HepG2 (cell line): ENCODE results near the gene FAM25A. TPM values are rescaled to one million over a fixed set of nuclear protein-coding genes. Genes with fewer than 3 reads are reported as not detected.
"Not testable (repeated sequence)": the region's sequence is repeated elsewhere in the genome, so short reads cannot be mapped to it uniquely, and the experiment has no call there.

Source experiments
- ATAC-seq: fragments of 200-7000 bp; cut with Tn5 transposase; 3 replicates; pipeline ENCODE4 v1.9.1; 2020; ENCODE audit warnings: mild to moderate bottlenecking, moderate library complexity
- BruUV-seq: library from RNA; stranded (reverse); fragments of 400-500 nt; replicated peaks from 2 replicates; lab custom pipeline; 2021; lab: Mats Ljungman, UMichigan
- CTCF ChIA-PET: fragments of 300-600 bp; formaldehyde crosslinking; extraction: SDS; loops from one replicate; lab custom pipeline; 2021; ENCODE audit warnings: low total read pairs, inconsistent platforms, low intra/inter-chr PET ratio; lab: Yijun Ruan, JAX
- POLR2A ChIA-PET: fragments of 350-600 bp; sonication (Branson Sonifier 250); formaldehyde crosslinking; loops from one replicate; lab custom pipeline; 2020; ENCODE audit warnings: antibody characterized with exemption, inconsistent platforms; lab: Yijun Ruan, JAX
- DNase-seq: peaks from one replicate; pipeline ENCODE4 v3.0.0-alpha.2; 2015; ENCODE audit warnings: low spot score
- FAIRE-seq: peaks from 3 replicates; lab custom pipeline; 2011; peaks lifted over from hg19 to GRCh38; lab: Jason Lieb, UNC
- H2AFZ ChIP-seq: one replicate; pipeline ENCODE4 v1.6.1; 2011; ENCODE audit warnings: low read length, inconsistent platforms
- H3K27ac ChIP-seq: fragments of 300-600 bp; 3 replicates; pipeline ENCODE4 v1.8.0; 2011; ENCODE audit warnings: mixed run types, mild to moderate bottlenecking, mixed read lengths, low read length, inconsistent platforms; ENCODE audit not compliant: insufficient read depth; ENCODE audit errors: extremely low read length
- H3K27me3 ChIP-seq, 2 experiments: fragments of 200-600 bp in 1 of 2; 2 replicates in 1 of 2; 3 replicates in 1 of 2; pipeline versions ENCODE4 v1.6.0 to v1.8.0; 2011; ENCODE audit warnings: low read length in 2 of 2, mild to moderate bottlenecking in 2 of 2, moderate library complexity in 2 of 2, inconsistent platforms in 1 of 2; ENCODE audit not compliant: insufficient read depth in 2 of 2, control insufficient read depth in 1 of 2
- H3K36me3 ChIP-seq, 2 experiments: fragments of 200-600 bp in 1 of 2; replicated peaks in 1 of 2; 2 replicates in 1 of 2; 3 replicates in 1 of 2; pipeline versions ENCODE4 v1.5.1 to v1.8.0; 2011; ENCODE audit warnings: low read length in 2 of 2, inconsistent platforms in 1 of 2; ENCODE audit not compliant: insufficient read depth in 2 of 2, control insufficient read depth in 1 of 2
- H3K4me1 ChIP-seq: 2 replicates; pipeline ENCODE4 v1.5.1; 2012; ENCODE audit warnings: low read length, inconsistent platforms; ENCODE audit not compliant: insufficient read depth
- H3K4me2 ChIP-seq: 2 replicates; pipeline ENCODE4 v1.6.0; 2011; ENCODE audit warnings: low read depth, low read length, inconsistent platforms
- H3K4me3 ChIP-seq, 3 experiments: fragments of 200-600 bp in 1 of 3; sonication (generic), shearing (Covaris generic) in 1 of 3; replicated peaks in 1 of 3; 2 replicates each; pipeline ENCODE4 v1.5.1; 2011 to 2016; ENCODE audit warnings: low read length in 3 of 3, inconsistent platforms in 2 of 3, low read depth in 2 of 3, mild to moderate bottlenecking in 2 of 3, control low read depth in 1 of 3, mixed read lengths in 1 of 3; ENCODE audit not compliant: insufficient read depth in 1 of 3
- H3K79me2 ChIP-seq: one replicate; pipeline ENCODE4 v1.6.1; 2011; ENCODE audit warnings: low read length, inconsistent platforms; ENCODE audit not compliant: insufficient read depth
- H3K9ac ChIP-seq: 2 replicates; pipeline ENCODE4 v1.6.0; 2011; ENCODE audit warnings: mild to moderate bottlenecking, low read depth, low read length, inconsistent platforms; ENCODE audit not compliant: insufficient read depth
- H3K9me3 ChIP-seq: 2 replicates; pipeline ENCODE4 v1.5.1; 2012; ENCODE audit warnings: mild to moderate bottlenecking, low read length
- H4K20me1 ChIP-seq: 2 replicates; pipeline ENCODE4 v1.6.0; 2011; ENCODE audit warnings: inconsistent platforms, mild to moderate bottlenecking, low read length, moderate library complexity; ENCODE audit not compliant: insufficient read depth
- CEBPG ChIP-seq: IDR thresholded peaks from 2 replicates; pipeline ENCODE4 v1.6.1; 2016
- CHD2 ChIP-seq: IDR thresholded peaks from 2 replicates; pipeline ENCODE4 v1.6.1; 2011; ENCODE audit warnings: low read depth, low read length, improper control_type of control experiment
- KDM6A ChIP-seq: IDR thresholded peaks from 2 replicates; pipeline ENCODE4 v1.6.1; 2016; ENCODE audit warnings: low read depth
- MBD4 ChIP-seq: IDR thresholded peaks from 2 replicates; pipeline ENCODE4 v1.6.1; 2012; ENCODE audit warnings: low read length, inconsistent platforms, borderline replicate concordance
- MLLT10 ChIP-seq: sonication (generic); formaldehyde crosslinking; IDR thresholded peaks from 2 replicates; pipeline ENCODE4 v1.4.0; 2020; ENCODE audit warnings: missing genetic modification reagents
- MTF2 ChIP-seq: sonication (generic); formaldehyde crosslinking; IDR thresholded peaks from 2 replicates; pipeline ENCODE4 v1.5.0; 2020; ENCODE audit warnings: missing genetic modification reagents, borderline replicate concordance
- SAFB2 ChIP-seq: sonication (generic); formaldehyde crosslinking; IDR thresholded peaks from 2 replicates; pipeline ENCODE4 v1.5.1; 2020; ENCODE audit warnings: missing genetic modification reagents, low read depth, mild to moderate bottlenecking, borderline replicate concordance
- SOX6 ChIP-seq, 2 experiments: fragments of 450-650 bp in 1 of 2; sonication (generic) in 1 of 2; formaldehyde crosslinking in 1 of 2; IDR thresholded peaks; 2 replicates each; pipeline versions ENCODE4 v1.4.0 to v1.6.1; 2017 to 2020; ENCODE audit warnings: antibody characterized with exemption in 1 of 2, mild to moderate bottlenecking in 1 of 2, missing genetic modification reagents in 1 of 2
- ZBTB7B ChIP-seq: sonication (generic); formaldehyde crosslinking; IDR thresholded peaks from 2 replicates; pipeline ENCODE4 v1.4.0; 2020; ENCODE audit warnings: missing genetic modification reagents
- ZNF7 ChIP-seq: IDR thresholded peaks from 2 replicates; pipeline ENCODE4 v1.6.1; 2016; ENCODE audit warnings: missing biosample characterization, missing genetic modification reagents
- ZNF891 ChIP-seq: sonication (generic); formaldehyde crosslinking; IDR thresholded peaks from 2 replicates; pipeline ENCODE4 v1.5.0; 2020; ENCODE audit warnings: mild to moderate bottlenecking, missing genetic modification reagents
- WGBS: methylation state at CpG from one replicate; pipeline ENCODE4 v1.1.6; 2017; ENCODE audit warnings: low lambda C conversion rate; 5-methylcytosine and 5-hydroxymethylcytosine counted together
- in situ Hi-C: cut with HindIII; loops from 2 replicates; pipeline ENCODE4 v1.10.0; 2017; ENCODE audit warnings: low pct_unique_long_range_greater_than_20kb; ENCODE audit not compliant: extremely low pct_ligation_motif_present
- intact Hi-C: fragments of 100-400 bp; cut with micrococcal nuclease; formaldehyde crosslinking; loops from one replicate; pipeline ENCODE4 v1.10.0; 2022; ENCODE audit not compliant: unreplicated experiment
- polyA plus RNA-seq, 8 experiments: library from polyadenylated mRNA; depleted of rRNA in 3 of 8; stranded (reverse) in 7 of 8; unstranded in 1 of 8; fragments of >200 nt; fragmentation: Illumina TruSeq in 4 of 8; extraction: Trizol in 4 of 8; gene quantifications; 2 replicates each; pipeline versions ENCODE4 v1.2.1 to v1.2.3, GENCODE V29; 2011 to 2016; ENCODE audit warnings: low read depth in 4 of 8, missing spikeins in 1 of 8, mixed read lengths in 1 of 8; ENCODE audit not compliant: insufficient read depth in 1 of 8
- total RNA-seq, 5 experiments: library from RNA; depleted of rRNA; stranded (reverse); fragments of >200 nt; fragmentation: Illumina TruSeq; extraction: Trizol; gene quantifications; 2 replicates each; pipeline ENCODE4 v1.2.3, GENCODE V29; 2016; ENCODE audit warnings: low read depth in 1 of 5
- TF ChIP-seq, protein P1 (sequence below): sonication (generic); formaldehyde crosslinking; IDR thresholded peaks from 2 replicates; pipeline ENCODE4 v1.5.0; 2020; ENCODE audit warnings: mild to moderate bottlenecking, missing genetic modification reagents, moderate library complexity

FAM25A gene
- total and polyA plus RNA-seq, 2 of the 13 experiments (the other 11 are each of a cell fraction or from before 2014, with no cell fraction given): not detected

DNA sequence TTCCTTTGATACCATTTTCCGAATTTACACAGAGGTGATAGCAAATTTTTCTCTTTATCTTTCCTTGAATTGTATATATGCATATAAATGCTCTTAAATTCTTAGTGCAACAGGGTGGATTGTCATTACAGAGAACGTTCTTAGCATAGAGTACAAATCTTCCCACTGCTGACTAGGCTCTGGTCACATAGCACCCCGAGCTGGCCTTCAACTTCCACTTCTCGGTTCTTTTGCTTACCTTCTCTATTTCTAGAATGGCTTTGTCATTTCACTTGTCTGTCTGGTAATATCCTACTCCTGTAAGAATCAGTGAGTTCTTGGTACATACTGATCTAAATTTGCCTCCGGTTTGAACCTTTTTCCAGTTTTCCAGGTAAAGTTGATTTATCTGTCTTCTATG is 38.4 kb upstream of the FAM25A start:
- Histone ChIP-seq H3K36me3 (no peaks in the 10 kb centered on the region), H3K4me3 (no peak overlapping the region), H3K79me2 (no peaks in the 10 kb centered on the region), H3K9me3 (no peaks in the 10 kb centered on the region), H3K9ac (no peak overlapping the region), H3K27me3 (no peaks in the 10 kb centered on the region; a peak in 1 of 5 replicates), H3K27ac (no peak overlapping the region), H3K4me2 (no peak overlapping the region), H3K4me1 (no peaks in the 10 kb centered on the region), H2AFZ (no peak overlapping the region), H4K20me1 (no peaks in the 10 kb centered on the region)
- in situ Hi-C loops: no loop called here
- no TSS peak for BruUV-seq
- WGBS: 35% methylated on average over 5 of the region's 5 CpGs
- ATAC-seq (no peak), FAIRE-seq (no peak), DNase-seq (no peak)
- ChIA-PET POLR2A (no interaction called here), CTCF (no interaction called here)
- intact Hi-C loops: no loop called here
- TF ChIP-seq MLLT10 (CRISPR knock-in tag): no peak
- TF ChIP-seq CEBPG (CRISPR knock-in tag): no peak
- no peak for TF ChIP-seq ZNF891 (CRISPR knock-in tag)
- no peak for TF ChIP-seq MTF2
- TF ChIP-seq SAFB2 (CRISPR knock-in tag): no peak
- TF ChIP-seq CHD2: no peak
- no peak for TF ChIP-seq KDM6A
- no peak for TF ChIP-seq MBD4
- TF ChIP-seq SOX6 (IDR thresholded peaks at IDR 0.05): no peak
- no peak for TF ChIP-seq SOX6 (CRISPR knock-in tag; IDR thresholded peaks at IDR 0.05)
- no peak for TF ChIP-seq ZNF7 (CRISPR knock-in tag)
- no peak for TF ChIP-seq ZBTB7B
- TF ChIP-seq, protein P1, sequence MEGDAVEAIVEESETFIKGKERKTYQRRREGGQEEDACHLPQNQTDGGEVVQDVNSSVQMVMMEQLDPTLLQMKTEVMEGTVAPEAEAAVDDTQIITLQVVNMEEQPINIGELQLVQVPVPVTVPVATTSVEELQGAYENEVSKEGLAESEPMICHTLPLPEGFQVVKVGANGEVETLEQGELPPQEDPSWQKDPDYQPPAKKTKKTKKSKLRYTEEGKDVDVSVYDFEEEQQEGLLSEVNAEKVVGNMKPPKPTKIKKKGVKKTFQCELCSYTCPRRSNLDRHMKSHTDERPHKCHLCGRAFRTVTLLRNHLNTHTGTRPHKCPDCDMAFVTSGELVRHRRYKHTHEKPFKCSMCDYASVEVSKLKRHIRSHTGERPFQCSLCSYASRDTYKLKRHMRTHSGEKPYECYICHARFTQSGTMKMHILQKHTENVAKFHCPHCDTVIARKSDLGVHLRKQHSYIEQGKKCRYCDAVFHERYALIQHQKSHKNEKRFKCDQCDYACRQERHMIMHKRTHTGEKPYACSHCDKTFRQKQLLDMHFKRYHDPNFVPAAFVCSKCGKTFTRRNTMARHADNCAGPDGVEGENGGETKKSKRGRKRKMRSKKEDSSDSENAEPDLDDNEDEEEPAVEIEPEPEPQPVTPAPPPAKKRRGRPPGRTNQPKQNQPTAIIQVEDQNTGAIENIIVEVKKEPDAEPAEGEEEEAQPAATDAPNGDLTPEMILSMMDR (CRISPR knock-in tag): no peak
- TF ChIP-seq, all 625 proteins: peak for 0

DNA sequence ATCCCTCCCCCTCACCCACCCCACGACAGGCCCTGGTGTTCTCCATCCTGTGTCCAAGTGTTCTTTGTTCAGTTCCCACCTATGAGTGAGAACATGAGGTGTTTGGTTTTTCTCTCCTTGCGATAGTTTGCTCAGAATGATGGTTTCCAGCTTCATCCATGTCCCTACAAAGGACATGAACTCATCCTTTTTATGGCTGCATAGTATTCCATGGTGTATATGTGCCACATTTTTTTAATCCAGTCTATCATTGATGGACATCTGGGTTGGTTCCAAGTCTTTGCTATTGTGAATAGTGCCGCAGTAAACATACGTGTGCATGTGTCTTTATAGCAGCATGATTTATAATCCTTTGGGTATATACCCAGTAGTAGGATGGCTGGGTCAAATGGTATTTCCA is 35.6 kb upstream of the FAM25A start:
- ATAC-seq, H3K4me3 ChIP-seq, H4K20me1 ChIP-seq, H3K27ac ChIP-seq, intact Hi-C loops, H3K4me1 ChIP-seq, H3K27me3 ChIP-seq, DNase-seq, H3K4me2 ChIP-seq, BruUV-seq, FAIRE-seq, in situ Hi-C loops, POLR2A ChIA-PET, H2AFZ ChIP-seq, CTCF ChIA-PET, H3K79me2 ChIP-seq, H3K36me3 ChIP-seq, H3K9ac ChIP-seq, H3K9me3 ChIP-seq: not testable (repeated sequence)
- WGBS: 62% methylated on average over 4 of the region's 4 CpGs
